A549 treated with AZD9567 at 1 μM for 4 hours (cell line): Measurements from ENCODE around the gene RPGRIP1L. TPM values are rescaled to one million over a fixed set of nuclear protein-coding genes. Genes with fewer than 3 reads are reported as not detected.

ENCODE experiments used
- total RNA-seq: library from RNA; stranded (reverse); fragments of 200-300 nt; extraction: Qiagen RNA extraction; gene quantifications from 5 replicates; pipeline ENCODE4 v1.2.3, GENCODE V29; 2022; ENCODE audit not compliant: insufficient read depth

Gene RPGRIP1L
- total RNA-seq = 9.4 to 14.5 TPM (median 10.7 TPM) in 5 replicates

DNA sequence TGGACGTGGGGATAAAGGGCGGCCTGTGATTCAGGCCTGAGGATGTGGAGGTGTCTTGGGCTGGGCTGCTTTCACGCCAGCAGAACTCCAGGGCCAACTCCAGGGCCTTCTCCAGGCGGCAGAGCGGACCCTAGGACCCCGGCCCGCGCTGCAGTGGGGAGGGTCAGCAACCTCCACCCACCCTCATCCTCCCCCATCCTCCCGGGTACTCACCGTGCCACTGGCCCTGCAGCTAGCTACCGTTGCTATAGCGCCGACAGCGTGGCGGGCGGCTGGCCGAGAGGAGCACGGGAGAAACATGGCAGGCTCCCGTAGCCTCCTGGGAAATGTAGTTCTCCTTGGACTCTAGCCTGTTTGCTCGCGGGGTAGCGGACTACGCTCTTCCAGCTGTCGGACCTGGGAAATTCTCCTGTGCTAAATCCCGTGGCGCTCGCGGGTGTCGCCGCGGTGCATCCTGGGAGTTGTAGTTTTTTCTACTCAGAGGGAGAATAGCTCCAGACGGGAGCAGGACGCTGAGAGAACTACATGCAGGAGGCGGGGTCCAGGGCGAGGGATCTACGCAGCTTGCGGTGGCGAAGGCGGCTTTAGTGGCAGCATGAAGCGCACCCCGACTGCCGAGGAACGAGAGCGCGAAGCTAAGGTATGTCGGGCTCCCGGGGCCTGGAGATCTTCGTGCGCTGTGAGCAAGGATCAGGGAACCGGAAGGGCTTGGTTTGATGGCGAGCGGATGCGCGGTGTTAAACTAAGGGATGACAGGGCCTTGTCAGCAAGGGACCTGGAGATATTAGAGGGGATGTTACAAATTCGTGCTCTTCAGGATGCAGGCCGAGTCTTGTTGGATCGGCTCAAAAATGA lies at the start of gene RPGRIP1L, which contains the start of gene FTO:
TSS of gene RPGRIP1L (minus strand) at position 270 of the 855 bp plus-strand sequence. CDS start 3,136 bp downstream, outside the sequence.
TSS of gene FTO (plus strand) at position 567 of the 855 bp plus-strand sequence.

Other genes starting within 250 kb of the RPGRIP1L start
- gene AKTIP, start 200.7 kb downstream of the RPGRIP1L start, total RNA-seq = 23.7 to 35.3 TPM (median 27.6 TPM) in 5 replicates
- 24.4 to 33.9 TPM (median 28.2 TPM) in 5 replicates for gene FTO, start 297 bp upstream of the RPGRIP1L start, total RNA-seq